ENCODE results near the gene MYH15.

MYH15 gene

DNA sequence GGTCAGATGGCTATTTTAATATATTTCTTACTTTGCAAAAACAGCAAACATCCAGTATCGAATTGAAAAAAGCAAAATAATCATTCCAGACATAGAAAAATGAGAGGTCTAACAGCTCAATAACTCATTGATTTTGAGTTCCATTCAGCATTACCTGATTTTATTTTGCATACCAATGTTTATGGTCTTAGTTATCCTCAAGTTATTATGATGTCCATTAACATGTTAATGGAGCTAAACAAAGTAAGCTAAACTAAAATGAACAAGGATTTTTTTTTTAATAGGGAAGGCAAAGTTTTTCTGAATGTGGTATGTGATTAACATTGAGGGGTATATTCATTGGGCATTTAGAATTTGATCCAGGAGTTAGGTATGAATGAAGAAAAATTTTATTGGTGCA lies 13.1 kb downstream of the MYH15 start:
- DNase-seq = no peak
- no peak for ATAC-seq (replicated peaks)
- Mint-ChIP-seq H3K4me1 (no peaks in the 10 kb centered on the region), H3K4me3 (no peak overlapping the region), H3K36me3 (no peaks in the 10 kb centered on the region), H3K27me3 (no peaks in the 10 kb centered on the region), H3K27ac (no peak overlapping the region), H3K9me3 (no peaks in the 10 kb centered on the region)

DNA sequence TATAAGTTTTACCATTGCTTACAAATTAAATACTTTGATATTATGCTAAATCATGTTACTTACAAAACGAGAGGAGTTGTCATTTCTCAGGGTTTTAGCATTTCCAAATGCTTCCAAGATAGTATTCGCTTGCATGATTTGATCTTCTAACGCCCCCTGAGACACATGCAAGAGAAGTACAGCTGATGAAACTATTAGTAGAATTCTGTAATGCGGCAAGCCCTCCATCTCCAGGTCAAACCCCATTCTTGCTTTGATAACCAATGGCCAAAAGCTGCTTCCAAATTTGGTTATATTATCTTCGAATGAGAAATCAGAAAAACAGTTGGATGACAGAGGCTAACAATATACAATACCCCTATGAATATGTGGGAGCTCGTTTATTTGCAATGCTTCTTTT lies 14.7 kb downstream of the MYH15 start:
- no peaks in the 10 kb centered on the region for H3K27me3 Mint-ChIP-seq
- no peaks in the 10 kb centered on the region for H3K9me3 Mint-ChIP-seq
- H3K4me1 Mint-ChIP-seq = no peaks in the 10 kb centered on the region
- no peak for ATAC-seq (replicated peaks)
- no peaks in the 10 kb centered on the region for H3K36me3 Mint-ChIP-seq
- H3K27ac Mint-ChIP-seq = no peak overlapping the region
- H3K4me3 Mint-ChIP-seq = no peak overlapping the region
- no peak for DNase-seq

DNA sequence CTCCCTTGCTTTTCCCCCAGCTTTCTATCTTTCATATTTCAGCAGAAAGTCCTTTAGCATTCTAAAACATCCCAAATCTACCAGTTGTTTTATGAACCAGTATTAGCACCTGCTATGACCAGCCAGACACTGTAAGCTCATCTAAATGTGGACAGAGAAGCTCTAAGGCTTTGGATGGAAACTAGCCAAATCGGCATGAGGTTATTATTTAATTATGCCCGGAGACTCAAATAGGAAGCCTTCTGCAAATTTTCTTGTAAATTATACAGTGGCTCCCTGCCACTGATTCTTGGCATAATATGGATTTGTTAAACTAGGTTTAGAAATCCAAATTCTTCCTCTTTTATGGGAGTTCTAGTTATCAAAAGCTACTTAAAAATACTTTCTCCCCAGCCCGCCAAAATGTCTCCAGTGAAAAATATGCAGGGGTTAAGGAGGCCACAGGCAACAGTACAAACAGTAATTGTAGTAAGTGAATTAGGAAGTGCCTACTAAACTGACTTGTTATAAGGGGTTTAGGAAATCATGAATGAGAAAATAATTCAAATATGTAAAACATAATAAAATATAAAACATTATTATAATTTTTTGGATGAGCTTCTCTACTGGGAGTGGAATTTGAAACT lies 15.4 kb downstream of the MYH15 start:
- H3K36me3 Mint-ChIP-seq = no peaks in the 10 kb centered on the region
- no peak overlapping the region for H3K4me3 Mint-ChIP-seq
- ATAC-seq (replicated peaks) = no peak
- H3K4me1 Mint-ChIP-seq = peaks cover 0 to under 1% of the 10 kb centered on the region in 2 donors
- no peak for DNase-seq
- no peak overlapping the region for H3K27ac Mint-ChIP-seq
- no peaks in the 10 kb centered on the region for H3K9me3 Mint-ChIP-seq
- no peaks in the 10 kb centered on the region for H3K27me3 Mint-ChIP-seq

DNA sequence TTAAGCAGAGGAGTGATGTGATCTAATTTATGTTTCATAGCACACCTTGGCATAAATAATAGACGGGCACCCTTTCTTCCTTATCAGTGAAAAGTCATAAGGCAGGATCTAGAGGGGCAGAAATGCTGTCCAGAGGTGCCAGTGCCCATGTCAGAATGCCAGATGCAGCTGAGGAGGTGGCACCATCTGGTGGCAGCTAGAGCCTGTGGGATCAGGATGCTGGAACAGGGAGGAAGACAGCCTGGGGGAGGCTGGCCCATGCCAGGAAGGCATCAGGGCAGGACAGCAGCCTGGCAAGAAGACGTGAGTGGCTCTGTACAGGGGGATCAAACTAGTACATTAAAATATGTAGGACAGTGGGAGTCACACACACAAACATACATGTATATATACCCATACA lies 16.5 kb downstream of the MYH15 start:
- H3K9me3 Mint-ChIP-seq = no peaks in the 10 kb centered on the region
- no peak overlapping the region for H3K27ac Mint-ChIP-seq
- H3K36me3 Mint-ChIP-seq = no peaks in the 10 kb centered on the region
- no peaks in the 10 kb centered on the region for H3K27me3 Mint-ChIP-seq
- ATAC-seq (replicated peaks) (no peak), DNase-seq (no peak)
- no peak overlapping the region for H3K4me3 Mint-ChIP-seq
- H3K4me1 Mint-ChIP-seq = peaks cover 3 to 5% of the 10 kb centered on the region in 2 donors

DNA sequence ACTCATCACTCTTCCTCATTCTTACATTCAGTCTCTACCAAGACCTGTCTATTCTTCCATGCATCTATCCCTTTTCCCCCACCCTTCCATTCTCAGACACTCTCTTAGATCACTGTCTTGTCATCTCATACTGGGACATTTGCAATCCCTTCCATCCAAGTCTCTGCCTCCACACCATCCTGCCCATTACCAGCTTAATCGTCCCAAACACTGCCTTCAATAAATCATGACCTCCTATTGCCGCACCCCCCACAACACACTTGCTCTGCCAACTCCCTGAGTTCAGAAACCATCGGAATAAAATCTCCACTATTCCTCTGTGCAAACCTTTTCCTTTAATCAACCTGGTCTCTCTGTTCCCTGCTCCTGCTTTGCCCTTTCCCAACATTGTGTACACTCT lies 18.9 kb downstream of the MYH15 start:
- H3K4me3 Mint-ChIP-seq = no peak overlapping the region
- H3K27me3 Mint-ChIP-seq = no peaks in the 10 kb centered on the region
- DNase-seq (no peak), ATAC-seq (replicated peaks) (no peak)
- H3K4me1 Mint-ChIP-seq = peaks cover 3 to 5% of the 10 kb centered on the region in 2 donors
- no peaks in the 10 kb centered on the region for H3K36me3 Mint-ChIP-seq
- no peak overlapping the region for H3K27ac Mint-ChIP-seq
- H3K9me3 Mint-ChIP-seq = no peaks in the 10 kb centered on the region

DNA sequence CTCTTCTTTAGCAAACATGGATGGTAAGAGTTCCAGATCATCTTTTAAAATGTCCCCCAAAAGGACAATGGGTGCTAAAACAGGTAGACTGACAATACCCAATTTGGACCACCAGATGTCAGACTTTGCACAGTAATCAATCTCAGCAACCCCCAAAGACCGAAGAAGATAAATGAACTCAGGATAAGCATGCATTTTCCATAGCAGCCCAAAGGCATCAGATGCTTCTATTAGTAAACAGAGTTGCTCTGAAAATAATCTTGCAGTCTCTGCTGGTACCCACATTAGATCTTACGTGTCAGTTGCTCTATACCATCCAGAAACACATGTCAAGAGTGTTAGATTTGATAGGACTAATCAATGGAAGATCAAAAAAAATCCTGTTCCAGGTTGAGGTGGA lies 20.6 kb downstream of the MYH15 start:
- H3K4me3 Mint-ChIP-seq = no peak overlapping the region
- H3K9me3 Mint-ChIP-seq = no peaks in the 10 kb centered on the region
- no peaks in the 10 kb centered on the region for H3K36me3 Mint-ChIP-seq
- DNase-seq = peak; percentile 22
- peak; percentile 70 to 72 for ATAC-seq (replicated peaks)
- no peak overlapping the region for H3K27ac Mint-ChIP-seq
- peaks cover 3 to 5% of the 10 kb centered on the region in 2 donors for H3K4me1 Mint-ChIP-seq
- H3K27me3 Mint-ChIP-seq = no peaks in the 10 kb centered on the region

DNA sequence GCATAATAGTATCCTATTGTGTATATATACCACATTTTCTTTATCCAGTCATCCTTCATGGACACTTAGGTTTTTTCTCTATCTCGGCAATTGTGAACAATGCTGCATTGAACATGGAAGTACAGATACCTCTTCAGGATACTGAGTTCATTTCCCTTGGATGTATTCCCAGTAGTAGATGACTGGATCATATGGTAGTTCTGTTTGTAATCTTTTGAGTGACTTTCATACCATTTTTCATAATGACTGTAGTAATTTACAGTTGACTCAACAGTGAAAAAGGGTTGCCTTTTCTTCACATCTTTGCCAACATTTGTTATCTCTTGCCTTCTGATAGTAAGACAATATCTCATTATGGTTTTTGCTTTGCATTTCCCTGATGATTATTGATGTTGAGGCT lies 21.8 kb downstream of the MYH15 start:
- Mint-ChIP-seq H3K4me1 (peaks cover 3 to 5% of the 10 kb centered on the region in 2 donors), H3K27me3 (no peaks in the 10 kb centered on the region), H3K36me3 (no peaks in the 10 kb centered on the region), H3K9me3 (no peaks in the 10 kb centered on the region), H3K27ac (no peak overlapping the region), H3K4me3 (no peak overlapping the region)
- no peak for ATAC-seq (replicated peaks)
- DNase-seq = no peak

DNA sequence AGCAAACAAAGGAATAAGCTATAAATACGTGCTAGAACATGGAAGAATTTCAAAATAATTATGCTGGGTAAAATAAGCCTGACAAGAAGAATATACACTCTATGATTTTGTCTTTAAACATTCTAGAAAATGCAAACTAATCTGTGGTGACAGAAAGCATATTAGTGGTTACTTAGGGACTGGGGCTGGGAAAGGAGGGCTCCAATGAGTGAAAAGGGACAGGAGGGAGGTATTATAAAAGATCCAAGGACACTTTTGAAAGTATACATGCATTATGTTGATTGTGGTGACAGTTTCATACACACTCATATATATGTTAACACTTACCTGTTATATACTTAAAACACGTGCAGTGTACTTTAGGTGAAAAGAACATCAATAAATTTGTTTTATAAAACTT lies 23.0 kb downstream of the MYH15 start:
- DNase-seq = no peak
- Mint-ChIP-seq H3K4me3 (no peak overlapping the region), H3K27me3 (no peaks in the 10 kb centered on the region), H3K36me3 (no peaks in the 10 kb centered on the region), H3K4me1 (peaks cover 3 to 5% of the 10 kb centered on the region in 2 donors), H3K27ac (no peak overlapping the region), H3K9me3 (no peaks in the 10 kb centered on the region)
- ATAC-seq (replicated peaks) = no peak

DNA sequence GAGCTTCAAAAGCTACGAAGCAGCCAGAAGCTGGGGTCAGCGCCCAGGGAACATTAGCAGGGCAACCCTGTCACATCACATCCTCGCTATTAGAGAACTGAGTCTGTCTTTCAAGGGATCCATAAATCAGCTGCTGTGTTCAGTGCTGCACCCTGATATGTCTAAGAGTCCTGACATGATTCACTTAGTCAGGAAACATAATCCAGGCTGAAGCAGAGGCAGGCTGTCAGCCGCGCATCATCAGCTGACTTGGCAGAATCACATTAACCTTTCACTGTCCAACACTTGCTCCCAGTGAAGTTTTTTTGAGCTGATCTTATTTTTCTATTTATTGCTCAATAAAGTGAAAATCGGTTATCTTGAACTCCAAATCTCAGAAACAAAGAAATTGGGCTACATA lies 23.5 kb downstream of the MYH15 start:
- ATAC-seq (replicated peaks) (no peak), DNase-seq (no peak)
- peaks cover 3 to 5% of the 10 kb centered on the region in 2 donors for H3K4me1 Mint-ChIP-seq
- H3K4me3 Mint-ChIP-seq = no peak overlapping the region
- no peaks in the 10 kb centered on the region for H3K36me3 Mint-ChIP-seq
- no peak overlapping the region for H3K27ac Mint-ChIP-seq
- H3K9me3 Mint-ChIP-seq = no peaks in the 10 kb centered on the region
- no peaks in the 10 kb centered on the region for H3K27me3 Mint-ChIP-seq

DNA sequence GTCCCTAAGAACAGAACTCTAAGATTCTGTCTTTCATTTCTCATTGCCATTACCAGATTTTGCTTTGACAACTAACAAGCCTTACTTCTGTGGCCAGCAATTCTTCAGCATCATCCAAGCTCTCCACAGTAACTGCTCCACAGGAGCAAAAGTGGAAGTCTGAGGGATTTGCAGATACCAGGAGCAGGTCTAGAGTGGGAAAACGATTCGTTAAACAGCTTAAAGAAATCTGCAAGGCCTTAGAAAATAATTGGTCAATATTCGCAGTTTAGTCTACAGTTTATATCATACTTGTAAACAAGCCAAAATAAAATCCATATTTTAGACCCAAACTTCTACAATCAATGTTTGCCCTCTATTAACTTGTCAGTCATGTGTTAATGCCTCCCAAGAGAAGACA lies 24.1 kb downstream of the MYH15 start:
- no peak overlapping the region for H3K27ac Mint-ChIP-seq
- H3K27me3 Mint-ChIP-seq = no peaks in the 10 kb centered on the region
- DNase-seq (no peak), ATAC-seq (replicated peaks) (no peak)
- H3K36me3 Mint-ChIP-seq = no peaks in the 10 kb centered on the region
- no peak overlapping the region for H3K4me3 Mint-ChIP-seq
- no peaks in the 10 kb centered on the region for H3K9me3 Mint-ChIP-seq
- H3K4me1 Mint-ChIP-seq = peaks cover 3 to 5% of the 10 kb centered on the region in 2 donors

DNA sequence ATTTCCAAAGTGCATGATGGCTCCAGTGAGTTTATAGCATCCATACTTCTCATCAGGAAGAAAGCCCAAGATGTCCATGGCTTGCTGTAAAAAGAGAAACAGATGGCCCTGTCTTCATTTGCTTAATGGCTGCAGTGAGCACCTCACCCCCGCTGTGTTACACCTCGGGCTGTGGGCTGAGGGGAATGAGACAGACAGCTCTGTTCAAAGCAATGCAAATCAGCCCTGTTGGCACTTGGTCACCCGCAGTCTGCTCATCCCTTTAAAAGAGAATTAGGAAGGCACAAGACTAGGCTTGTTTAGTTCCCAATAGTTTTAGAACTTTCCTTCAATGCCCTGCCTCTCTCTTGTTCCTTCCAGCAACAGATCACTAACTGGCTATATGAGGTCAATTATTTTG lies 25.2 kb downstream of the MYH15 start:
- Mint-ChIP-seq H3K27ac (no peak overlapping the region), H3K36me3 (no peaks in the 10 kb centered on the region), H3K9me3 (no peaks in the 10 kb centered on the region), H3K4me1 (peaks cover 3 to 5% of the 10 kb centered on the region in 2 donors), H3K27me3 (no peaks in the 10 kb centered on the region), H3K4me3 (no peak overlapping the region)
- no peak for DNase-seq
- no peak for ATAC-seq (replicated peaks)

DNA sequence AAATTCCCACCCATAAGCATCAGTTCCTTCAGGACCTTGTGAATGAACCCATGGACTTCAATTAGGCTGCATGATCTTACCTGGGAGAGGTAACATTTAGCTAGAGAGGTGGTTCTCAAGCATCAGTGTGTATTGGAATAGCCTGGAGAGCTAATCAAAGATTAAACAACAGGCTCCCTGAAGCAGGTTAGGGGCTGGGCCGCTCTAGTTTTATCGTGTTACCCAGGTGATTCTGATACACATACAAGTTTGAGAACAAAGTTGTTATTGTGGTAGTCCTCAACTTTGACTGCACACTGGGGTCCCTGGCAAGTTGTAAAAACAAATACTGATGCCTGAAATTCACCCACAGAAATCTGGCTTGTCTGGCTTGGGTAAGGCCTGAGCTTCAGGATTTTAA lies 31.2 kb downstream of the MYH15 start:
- H3K4me3 Mint-ChIP-seq = no peak overlapping the region
- DNase-seq = no peak
- H3K36me3 Mint-ChIP-seq = no peaks in the 10 kb centered on the region
- no peaks in the 10 kb centered on the region for H3K9me3 Mint-ChIP-seq
- no peak overlapping the region for H3K27ac Mint-ChIP-seq
- peaks cover 4% of the 10 kb centered on the region in 2 donors for H3K4me1 Mint-ChIP-seq
- no peak for ATAC-seq (replicated peaks)
- no peaks in the 10 kb centered on the region for H3K27me3 Mint-ChIP-seq

DNA sequence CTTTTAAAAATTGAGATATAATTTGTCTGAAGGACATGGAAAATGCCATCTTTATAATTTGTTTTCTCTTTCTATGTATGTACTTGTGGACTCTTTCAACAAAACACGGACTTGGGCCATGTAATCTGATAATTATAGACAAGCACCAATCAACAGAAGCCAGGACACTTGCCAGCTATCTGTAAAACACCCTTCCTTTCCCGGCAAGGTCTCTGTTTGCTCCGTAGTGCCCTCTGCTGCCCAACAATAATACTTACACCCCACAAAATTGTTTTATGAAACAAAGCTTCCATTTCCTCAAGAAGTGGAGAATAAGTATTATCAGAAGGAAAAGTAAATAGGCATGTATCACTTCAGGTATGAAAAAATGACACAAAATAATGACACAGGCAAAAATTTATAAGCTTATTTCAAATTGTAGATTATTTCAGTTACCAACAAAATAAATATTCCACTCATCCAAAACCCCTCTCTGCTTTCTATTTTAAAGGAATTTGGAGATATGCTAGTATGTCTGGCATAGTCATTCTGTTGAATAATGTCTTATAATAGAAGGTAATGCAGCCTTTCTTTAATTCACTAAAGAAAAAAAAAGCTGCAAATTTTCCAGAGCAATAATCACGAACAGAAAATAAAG lies 32.8 kb downstream of the MYH15 start:
- no peaks in the 10 kb centered on the region for H3K9me3 Mint-ChIP-seq
- DNase-seq = peak; percentile 18
- no peak overlapping the region for H3K4me3 Mint-ChIP-seq
- peak; percentile 69 to 72 for ATAC-seq (replicated peaks)
- no peaks in the 10 kb centered on the region for H3K27me3 Mint-ChIP-seq
- H3K36me3 Mint-ChIP-seq = no peaks in the 10 kb centered on the region
- H3K4me1 Mint-ChIP-seq = peaks cover 4% of the 10 kb centered on the region in 2 donors
- no peak overlapping the region for H3K27ac Mint-ChIP-seq

DNA sequence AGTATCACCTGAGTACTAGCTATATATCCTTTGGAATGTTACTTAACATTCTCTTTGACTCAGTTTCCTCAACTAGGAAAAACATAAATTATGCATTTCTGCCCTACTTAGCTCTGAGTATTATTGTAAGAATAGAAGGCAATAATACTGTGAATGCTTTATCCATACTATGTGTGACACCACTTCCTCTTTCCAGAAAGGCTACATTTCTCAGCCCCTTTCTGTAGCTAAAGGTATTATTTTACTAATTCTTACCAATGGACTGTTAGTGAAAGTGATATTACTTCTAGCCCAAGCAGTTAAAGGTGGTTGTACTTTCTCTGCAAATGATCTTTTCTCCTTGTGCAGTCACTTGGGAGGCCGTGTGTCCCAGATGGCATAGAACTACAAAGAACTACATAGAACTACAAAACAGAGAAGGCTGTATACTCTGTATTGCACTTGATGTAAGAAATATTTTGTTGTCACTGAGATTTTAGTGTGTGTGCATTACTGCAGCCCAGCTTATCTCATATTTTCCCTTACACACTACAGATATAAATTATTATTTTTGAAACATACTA lies 35.1 kb downstream of the MYH15 start:
- Mint-ChIP-seq H3K27me3 (no peaks in the 10 kb centered on the region), H3K4me1 (peaks cover 4 to 9% of the 10 kb centered on the region in 2 donors), H3K36me3 (no peaks in the 10 kb centered on the region), H3K27ac (no peak overlapping the region), H3K9me3 (no peaks in the 10 kb centered on the region), H3K4me3 (no peak overlapping the region)
- DNase-seq (no peak), ATAC-seq (replicated peaks) (peak; percentile 72 to 86)

DNA sequence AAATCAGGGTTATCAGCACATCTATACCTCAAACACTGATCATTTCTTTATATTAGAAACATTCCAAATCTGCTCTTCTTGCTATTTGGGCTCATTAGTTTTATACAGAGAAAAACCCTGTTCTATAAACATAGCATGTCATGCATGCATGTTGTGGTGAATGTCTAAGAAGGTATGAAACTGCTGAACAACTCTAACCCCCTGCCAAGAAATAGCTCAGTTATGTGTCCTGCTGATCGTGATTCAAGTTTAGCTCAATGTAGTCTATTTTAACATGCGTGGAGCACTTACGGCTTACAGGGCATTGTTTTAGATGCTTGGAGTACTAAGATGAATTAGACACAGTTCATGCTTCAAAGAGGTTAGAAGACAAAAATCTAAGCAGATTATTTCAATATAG lies 35.8 kb downstream of the MYH15 start:
- Mint-ChIP-seq H3K27ac (no peak overlapping the region), H3K27me3 (no peaks in the 10 kb centered on the region), H3K4me3 (no peak overlapping the region), H3K36me3 (no peaks in the 10 kb centered on the region), H3K4me1 (peaks cover 4 to 9% of the 10 kb centered on the region in 2 donors), H3K9me3 (no peaks in the 10 kb centered on the region)
- ATAC-seq (replicated peaks) (no peak), DNase-seq (no peak)

Measured in stimulated activated naive B cell treated with anti-CD40 and anti-IgM and Interleukin-4, amounts not matched to agents 10 μg/mL and 1 μg/mL and 100 μg/mL, for 72 hours (primary cell).